IPS-11a (cell line): ENCODE measurements around the gene LRRC75A.
"Not testable (repeated sequence)": the region's sequence is repeated elsewhere in the genome, so short reads cannot be mapped to it uniquely, and the experiment has no call there.

Experiments
- H3K4me3 ChIP-seq: one replicate; pipeline ENCODE4 v1.5.1; 2013; ENCODE audit warnings: low read depth, low read length, control low read depth

Gene LRRC75A

DNA sequence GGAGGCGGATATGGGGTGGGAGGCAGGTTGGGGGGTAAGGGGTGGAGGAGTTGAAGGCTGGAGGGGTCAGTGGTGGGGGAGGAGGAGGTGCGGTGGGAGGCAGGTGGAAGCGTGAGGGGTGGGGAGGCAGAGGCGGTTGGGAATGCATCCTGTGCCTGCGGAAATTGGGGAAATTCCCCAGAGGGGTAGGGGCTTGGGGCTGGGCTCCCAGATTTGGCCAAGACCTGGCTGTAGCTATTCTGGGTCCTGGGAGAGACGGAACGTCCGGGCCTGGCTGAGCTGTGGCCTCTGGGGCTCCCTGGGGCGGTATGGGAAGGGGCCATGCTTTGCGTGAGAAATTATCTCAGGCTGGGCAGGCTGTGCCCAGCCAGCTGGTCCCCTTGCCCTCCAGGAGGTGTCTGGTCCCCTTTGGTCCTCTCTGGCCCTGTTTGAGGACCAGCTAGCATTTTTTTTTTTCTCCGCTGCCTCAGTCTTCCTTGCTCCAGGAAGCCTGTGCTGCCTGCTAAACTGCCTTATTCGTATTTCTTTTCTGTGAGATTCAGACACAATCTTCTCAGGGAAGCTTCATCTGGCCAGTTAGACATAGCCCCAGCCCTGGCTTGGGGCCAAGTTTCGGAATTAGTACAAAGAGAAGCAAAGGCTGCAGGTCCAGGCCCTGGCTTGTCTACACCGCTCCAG, 83.9 kb downstream of the LRRC75A start:
- no peak overlapping the region for H3K4me3 ChIP-seq

DNA sequence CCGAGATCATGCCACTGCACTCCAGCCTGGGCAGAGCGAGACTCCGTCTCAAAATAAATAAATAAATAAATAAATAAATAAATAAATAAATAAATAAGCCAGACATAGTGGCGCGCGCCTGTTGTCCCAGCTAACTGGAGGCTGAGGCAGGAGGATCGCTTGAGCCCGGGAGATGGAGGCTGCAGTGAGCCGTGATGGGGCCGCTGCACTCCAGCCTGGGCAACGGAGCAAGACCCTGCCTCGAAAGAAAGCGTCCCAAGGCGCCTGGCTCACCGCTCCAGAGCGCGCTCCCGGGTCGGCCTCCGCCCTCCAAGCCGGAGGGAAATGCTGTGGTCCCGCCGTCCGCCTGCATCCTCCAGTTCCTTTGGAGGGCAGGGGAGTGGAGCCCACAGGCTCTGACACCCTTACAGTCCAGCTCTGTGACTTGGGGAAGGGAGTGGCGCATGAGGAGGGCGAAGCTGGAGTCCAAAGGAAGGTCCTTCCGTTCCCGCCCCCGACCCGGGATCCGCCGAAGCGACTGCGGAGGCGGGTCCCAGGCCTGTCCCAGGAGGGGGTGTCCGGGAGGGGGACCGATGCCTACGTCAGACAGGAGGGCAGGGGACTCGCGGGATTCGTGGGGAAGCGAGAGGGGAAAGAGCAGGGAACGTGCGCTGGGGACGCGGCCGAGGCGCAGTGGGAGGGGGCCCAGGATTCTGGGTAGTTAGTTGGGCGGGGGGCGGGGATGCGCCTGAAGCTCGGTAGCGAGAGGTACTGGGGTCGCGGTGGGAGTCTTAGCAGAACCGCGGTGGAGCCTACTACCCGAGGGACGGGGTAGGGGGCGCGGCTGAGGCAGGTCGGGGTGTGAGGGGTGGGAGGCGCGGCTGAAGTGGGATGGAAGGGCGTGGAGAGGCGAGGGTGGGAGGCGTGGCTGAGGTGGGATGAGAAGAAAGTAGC, 85.0 kb downstream of the LRRC75A start:
- H3K4me3 ChIP-seq, result peak overlapping the region; percentile 48

DNA sequence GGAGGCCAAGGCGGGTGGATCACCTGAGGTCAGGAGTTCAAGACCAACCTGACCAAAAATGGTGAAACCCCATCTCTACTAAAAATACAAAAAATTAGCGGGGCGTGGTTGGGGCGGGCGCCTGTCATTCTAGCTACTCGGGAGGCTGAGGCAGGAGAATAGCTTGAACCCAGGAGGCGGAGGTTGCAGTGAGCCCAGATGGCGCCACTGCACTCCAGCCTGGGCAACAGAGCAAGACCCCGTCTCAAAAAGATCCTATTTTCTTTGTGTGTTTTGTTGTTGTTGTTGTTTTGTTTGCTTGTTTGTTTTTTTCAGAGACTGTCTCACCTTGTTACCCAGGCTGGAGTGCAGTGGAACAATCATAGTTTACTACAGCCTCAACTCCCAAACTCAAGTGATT, 88.1 kb downstream of the LRRC75A start:
- H3K4me3 ChIP-seq, result not testable (repeated sequence)

DNA sequence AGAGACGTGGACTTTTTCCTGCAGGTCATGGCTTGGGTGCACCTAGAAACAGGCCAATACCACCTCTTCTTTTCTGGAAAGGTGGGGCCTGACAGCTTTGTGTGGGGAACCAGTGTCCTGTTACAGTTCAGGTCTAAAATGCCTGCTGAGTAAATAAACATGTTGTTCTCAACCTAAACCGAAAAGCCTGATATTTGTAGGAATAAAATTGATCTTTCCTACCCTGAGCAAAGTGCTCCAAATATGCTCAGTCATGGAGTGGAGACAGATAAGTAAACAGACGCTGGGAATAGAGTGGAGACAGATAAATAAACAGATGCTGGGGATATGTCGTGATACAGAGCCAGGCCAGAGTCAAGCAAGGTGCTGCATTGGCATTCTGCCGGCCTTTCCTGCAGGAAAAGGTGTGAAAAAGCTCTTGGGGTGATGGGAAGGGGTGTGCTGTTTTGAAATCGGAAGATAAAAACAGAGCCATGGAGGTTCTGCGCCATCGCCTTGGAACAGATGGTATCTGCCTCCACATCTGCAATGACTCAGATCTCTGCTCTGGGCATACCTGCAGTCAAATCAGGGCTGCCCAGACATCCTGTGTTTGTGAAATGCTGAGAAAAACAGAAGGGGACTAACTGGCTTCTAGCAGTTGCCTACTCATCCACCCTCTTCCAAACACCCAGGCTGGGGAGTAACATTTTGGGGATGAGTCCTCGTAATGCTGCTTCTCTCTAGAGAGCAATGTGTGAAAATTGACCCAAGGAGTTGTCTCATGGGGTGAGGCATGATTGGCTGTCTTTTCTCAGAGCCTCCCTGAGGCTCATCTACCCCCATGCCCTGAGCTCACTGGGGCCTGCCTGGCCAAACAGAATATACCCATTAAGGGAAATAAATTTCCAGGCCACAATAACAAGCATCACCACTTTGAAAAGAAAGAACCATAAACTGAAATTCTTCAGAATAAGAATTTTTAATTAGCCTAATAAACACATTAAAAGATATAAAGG, 93.4 kb downstream of the LRRC75A start:
- no peak overlapping the region for H3K4me3 ChIP-seq

DNA sequence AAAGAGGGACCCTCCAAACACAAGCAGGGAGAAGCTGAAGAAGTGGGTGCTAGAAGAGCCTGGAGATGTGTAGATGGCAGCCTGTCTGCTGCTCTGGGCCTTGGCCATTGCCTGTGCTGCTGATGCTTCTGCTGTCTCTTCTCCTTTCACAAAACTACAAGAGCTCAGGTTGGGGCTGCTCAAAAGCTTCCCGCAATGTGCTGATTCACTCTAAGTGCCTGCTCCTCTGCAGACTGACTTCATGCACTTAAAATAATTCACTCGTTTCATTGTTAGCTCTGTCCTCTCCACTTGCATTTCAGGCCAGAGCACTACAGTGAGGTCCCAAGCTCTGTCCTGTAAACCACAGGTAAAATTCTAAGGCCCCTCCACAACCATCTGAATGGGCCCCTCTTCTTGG, 95.3 kb downstream of the LRRC75A start:
- not testable (repeated sequence) for H3K4me3 ChIP-seq

DNA sequence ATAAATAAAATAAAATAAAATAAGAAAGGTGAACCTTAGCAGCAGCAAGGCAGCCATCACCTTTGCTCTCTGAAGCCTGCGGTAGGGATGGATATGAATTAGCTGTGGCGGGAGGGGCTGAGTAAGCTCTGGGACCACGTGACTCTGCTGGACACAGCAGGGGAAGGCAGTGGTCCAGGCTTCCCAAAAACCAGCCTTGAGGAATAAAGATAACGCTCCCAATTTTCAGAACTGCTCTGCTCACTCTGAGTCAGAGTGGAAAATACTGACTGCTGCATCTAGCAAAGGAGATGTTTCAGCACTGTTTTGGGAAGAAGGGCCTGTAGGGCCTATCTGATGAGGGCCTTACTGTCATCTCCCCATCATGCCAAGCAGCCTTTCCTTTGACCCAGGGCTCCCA, 96.1 kb downstream of the LRRC75A start:
- not testable (repeated sequence) for H3K4me3 ChIP-seq

DNA sequence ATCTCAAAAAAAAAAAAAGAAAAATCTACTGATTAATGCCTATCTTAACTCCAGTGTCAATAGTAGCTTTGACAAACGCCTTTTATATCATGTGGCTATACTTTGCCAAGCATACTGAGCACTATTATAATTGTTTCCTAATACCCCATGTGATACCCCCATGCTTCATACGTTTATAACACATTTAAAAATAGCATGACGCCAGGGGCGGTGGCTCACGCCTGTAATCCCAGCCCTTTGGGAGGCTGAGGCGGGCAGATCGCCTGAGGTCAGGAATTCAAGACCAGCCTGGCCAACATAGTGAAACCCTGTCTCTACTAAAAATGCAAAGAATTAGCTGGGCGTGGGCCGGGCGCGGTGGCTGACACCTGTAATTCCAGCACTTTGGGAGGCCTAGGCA, 99.5 kb downstream of the LRRC75A start:
- H3K4me3 ChIP-seq, result not testable (repeated sequence)
